RKO (cell line): ENCODE data around the gene DIPK1A.

Source experiments
- DNase-seq: peaks from one replicate; pipeline ENCODE4 v3.0.0-alpha.2; 2016; ENCODE audit warnings: low spot score

Gene DIPK1A

DNA sequence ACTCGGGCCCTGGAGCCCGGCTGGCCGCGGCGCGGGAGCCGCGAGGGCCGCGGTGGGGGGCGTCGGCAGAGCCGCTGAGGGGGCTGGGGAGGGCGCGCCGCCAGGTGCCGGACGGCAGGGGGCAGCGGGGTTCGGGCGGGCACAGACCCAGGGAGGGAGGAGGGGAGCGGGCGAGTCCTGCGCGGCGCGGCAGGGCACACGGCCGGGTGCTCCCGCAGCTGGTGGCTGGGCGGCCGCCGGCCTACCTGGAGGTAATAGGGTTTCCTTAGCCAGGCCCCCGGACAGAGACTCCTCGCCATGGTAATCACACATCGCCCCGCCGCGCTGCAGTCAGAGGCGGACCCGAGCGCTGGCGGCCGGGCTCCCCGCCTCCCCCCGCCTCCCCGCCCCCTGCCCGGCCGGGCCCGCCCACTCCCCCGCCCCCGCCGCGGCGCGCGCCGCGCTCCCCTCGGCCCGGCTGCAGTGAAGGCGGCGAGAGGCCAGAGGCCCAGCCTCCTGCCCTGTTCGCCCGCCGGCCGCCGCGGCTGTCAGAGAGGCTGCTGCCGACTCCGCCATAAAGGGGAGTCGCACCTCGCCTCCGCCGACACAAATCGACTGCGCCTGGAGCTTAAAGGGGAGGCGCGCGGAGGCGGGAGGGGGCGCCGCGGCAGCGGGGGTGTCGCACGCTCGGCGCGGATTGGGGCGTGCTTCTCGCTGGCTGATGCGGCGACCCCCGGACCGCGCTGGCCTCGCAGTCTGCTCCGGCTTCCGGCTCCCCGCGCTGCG, at the start of gene DIPK1A:
Gene DIPK1A, minus strand, starts transcription at position 332 of the 765 bp plus-strand sequence. Its CDS starts 33 bp downstream, at position 299.
- DNase-seq = peak; percentile 77

DNA sequence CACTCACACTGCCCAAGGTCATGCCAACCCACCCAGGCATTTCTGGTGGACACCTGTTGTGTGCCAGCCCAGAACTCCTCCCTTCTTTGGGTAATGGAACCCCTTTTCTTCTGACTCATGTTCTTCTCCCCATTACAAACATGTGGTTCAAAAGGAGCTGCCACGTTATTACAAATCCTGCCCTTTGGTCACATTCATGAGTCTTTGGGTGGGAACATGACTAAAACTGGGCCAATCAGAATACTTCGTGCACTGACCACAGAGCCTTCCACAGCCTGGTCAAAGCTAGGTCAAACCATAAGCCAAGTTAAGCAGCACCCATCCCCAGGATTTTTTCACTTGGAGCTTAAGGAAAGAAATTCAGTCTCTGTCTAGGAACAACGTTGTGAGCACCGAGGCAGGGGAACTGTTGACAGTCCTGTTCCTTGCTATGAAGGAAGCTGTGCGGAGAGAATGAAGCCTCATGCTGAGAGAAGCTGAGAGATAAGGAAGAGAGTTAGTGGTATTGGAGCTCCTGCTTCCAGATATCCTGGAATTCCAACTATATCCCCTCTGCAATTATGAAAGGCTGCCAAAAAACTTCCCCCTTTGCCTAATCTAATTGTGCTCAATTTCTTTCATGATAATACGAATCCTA, 46.8 kb upstream of the DIPK1A start:
- DNase-seq = no peak

DNA sequence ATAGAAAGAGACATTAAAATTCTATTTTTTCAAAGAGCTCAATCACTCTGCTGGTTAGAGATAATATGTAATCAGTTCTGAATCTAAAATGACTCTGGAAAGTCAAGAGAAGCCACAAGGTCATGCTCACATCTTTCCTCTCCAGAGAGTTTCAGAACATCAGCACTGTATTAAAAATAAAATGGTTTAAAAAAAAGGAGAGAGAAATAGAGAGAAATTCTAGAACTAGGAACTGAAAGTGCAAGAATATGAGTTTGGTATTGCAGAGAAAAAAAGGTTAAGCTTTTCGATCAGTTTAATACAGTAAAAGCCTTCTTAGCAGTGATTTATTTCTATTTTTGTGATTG, 44.0 kb upstream of the DIPK1A start:
- no peak for DNase-seq

DNA sequence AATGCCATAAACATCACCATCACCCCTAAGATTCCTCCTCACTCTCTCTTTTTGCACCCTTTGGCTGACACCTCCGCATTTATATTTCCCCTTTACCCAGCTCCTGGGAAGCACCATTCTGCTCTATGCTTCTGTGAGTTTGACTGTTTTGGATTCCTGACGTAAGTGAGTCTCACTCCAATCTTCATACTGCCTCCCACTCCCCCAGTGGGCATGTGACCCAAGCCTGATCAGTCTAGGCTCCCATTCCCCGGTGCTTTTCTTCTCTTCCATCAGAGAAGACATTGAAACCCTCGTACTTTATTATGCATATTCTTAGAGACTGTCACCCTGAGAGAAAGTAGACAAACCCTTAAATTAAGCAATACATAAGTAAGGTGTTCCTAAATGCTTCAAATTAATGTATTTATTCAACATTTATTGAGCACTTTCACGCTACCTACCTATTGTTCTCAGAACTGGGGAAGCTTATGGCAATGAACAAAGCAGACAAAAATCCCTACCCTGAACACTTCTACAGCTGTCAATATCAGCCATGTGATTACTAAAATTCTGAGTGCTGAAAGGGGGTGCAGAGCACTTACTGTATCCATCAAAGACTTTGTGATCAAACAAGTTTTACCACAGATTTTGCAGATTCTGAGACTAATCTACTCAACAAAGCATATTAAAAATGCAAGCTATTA, 43.4 kb upstream of the DIPK1A start:
- DNase-seq = no peak

DNA sequence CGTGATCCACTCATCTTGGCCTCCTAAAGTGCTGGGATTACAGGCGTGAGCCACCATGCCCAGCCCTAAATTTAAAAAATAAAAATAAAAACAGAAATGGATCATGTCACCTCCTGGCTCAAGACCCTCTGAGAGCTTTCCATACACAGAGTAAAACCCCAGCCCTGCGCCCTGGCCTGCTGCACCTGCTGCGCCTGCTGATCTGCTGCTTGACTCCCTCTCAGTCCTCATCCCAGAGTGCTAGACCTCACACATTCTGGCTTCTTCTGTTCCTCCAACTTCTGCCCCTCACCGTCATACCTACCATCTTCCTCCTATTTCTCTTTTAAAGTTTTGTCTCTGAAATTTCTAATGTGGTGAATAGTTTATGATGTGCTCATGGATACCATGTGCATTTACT, 42.7 kb upstream of the DIPK1A start:
- no peak for DNase-seq

DNA sequence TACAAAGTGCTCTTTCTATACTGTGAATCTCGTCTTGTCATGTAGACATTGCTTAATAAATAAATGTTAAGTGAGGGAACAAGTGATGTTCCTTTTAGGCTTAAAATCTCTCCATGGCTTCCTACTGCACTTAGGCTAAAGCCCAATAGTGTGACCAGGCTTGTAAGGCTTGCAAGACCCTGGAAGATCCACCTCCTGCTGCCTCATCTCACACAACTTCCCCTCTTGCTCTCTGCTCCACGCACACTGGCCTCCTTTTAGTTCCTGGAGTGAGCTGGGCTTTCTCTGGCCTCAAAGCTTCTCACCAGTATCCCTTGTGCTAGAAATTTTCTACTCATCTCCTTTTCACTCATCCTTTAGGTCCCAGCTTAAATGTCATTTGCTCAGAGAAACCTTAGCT, 41.5 kb upstream of the DIPK1A start:
- no peak for DNase-seq

DNA sequence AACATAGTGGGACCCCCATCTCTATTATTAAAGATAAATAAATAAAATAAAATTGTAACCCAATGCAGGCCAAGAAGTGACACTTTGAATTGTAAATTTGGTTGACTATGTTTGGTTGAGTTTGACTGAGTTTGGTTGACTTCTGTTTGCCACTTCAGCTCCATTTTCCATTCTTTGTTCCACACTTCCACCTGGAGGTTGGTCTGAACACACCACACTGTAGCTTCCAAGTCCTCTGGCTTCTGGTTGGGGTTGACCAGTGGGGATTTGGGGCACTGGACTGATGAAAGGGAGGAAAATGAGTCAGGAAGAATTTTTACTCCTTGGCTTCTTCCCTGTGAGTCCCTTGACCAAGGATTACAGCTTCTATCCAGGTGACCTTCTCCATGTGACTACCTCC, 40.6 kb upstream of the DIPK1A start:
- no peak for DNase-seq

DNA sequence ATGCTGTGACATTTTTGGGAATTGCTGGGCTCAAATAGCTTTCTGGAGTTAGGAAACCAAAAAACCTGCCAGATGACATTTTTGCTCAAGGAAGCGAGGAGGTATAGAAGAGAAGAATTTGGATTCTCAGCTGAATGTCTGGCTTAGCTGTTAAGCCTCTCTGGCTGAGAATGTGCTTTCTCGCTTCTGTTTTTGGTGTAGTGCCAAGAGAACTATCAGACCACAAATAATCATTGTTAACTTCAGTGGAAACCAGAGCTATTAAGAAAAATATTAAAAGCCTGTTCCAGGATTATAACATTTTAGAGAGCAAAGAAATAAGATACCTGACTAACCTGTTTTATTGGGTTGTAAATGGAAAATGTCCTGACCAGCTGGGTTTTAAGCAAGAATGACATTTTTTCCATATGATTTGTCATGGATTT, 39.5 kb upstream of the DIPK1A start:
- no peak for DNase-seq

DNA sequence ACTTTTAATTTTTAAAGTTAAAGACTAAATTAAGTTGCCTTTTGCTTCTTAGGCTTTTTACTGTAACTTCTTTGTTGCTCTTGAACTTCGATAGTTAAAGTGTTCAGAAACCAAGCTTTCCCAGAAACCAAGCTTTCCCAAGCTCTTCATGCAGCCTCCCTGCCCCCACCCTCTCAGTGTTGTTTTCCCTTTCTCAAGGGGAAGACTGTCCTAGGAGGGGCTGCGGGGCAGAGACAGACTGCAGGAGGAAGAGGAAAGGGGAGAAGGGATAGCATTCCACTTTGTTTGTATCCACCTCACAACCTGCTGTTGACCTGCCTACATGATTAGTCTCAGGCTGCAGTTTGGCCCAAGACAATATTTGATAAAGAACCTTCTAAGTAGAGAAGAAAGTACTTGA, 39.0 kb upstream of the DIPK1A start:
- no peak for DNase-seq

DNA sequence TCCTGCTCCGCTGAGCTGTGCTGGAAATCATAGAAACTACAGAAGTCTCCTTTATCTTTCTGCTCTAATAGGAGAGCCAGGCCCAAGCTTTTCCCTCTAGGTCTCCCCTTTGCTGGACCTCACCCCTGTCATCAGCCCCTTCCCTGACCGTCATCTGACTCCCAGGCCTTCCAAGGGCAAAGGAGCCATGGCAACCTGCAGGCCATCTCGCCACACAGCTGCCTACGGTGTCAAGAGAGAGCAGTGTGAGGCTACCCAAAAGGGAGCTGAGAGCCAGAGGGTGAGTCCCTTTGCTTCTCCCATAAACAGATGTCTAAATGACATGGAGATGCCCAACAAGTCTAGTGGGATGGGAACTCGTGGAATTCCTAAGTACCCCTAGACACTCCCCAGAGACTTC, 37.6 kb upstream of the DIPK1A start:
- no peak for DNase-seq

DNA sequence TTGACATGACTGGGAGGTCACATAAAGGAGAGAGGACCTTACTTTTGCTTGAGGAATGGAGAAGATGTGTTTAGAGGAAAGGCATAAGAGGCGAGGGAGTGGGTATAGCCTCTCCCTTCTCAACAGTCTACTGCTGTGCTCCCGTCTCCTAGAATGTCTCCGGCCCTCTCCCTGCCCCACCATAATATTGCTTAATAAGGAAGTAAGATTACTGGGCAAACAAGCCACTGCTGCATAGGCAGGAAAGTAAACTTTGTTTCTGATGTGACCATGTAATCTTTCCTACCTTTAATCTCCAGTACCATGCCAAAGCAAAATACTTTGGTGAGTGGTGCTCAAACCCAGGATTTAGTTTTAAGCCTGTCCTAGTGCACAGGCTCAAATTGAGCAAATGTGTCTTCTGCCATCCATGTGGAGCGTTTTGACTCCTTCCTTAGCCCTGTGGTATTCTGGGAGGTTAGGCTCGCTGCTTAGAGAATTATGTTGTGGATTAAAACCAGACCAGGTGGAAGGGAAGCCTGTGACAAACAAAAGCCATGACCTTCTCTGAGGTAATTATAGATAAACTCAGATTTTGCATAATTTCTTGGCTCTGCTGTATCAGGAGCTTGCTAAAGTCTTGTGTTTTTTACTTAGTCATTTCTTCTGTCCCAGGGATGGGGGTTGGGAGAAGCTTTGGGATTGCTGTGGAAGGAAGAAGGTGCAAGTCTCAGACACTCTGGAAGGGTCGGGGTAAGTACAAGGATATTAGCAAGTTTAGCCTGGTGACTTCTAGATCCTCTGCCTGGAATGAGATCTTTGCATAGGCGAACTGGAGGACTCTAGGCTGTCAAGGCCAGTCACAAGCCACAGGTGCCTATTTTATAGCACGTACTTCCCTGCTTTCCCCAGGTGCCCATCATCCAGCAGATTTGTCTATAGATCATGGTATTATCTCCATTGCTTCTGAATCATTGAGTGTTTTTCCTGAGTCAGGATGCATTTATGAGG, 34.5 kb upstream of the DIPK1A start:
- DNase-seq = no peak

DNA sequence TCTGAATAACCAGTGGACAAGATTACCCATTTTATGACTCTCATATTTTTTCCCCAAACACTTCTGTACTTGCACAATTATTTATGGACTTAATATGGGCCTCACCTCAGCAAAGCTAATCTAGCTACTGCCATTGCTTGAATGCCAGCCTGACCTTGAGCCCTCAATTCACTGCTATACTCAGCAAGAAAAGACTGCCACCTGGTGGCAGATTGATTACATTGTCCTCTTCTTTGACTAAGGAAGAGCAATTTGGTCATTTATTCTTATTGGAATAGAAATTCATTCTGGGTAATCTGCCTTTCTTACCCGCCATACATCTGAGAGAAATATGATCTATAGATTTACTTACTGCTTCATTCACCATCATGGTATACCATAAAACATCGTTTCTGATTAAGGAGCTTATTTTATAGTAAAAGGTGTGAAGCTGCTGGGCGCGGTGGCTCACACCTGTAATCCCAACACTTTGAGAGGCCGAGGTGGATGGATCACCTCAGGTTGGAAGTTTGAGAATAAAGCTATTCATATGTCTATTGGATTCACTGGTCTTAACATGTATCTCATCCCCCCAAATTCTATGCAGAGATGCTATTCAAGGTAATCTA, 32.9 kb upstream of the DIPK1A start:
- DNase-seq = peak; percentile 85

DNA sequence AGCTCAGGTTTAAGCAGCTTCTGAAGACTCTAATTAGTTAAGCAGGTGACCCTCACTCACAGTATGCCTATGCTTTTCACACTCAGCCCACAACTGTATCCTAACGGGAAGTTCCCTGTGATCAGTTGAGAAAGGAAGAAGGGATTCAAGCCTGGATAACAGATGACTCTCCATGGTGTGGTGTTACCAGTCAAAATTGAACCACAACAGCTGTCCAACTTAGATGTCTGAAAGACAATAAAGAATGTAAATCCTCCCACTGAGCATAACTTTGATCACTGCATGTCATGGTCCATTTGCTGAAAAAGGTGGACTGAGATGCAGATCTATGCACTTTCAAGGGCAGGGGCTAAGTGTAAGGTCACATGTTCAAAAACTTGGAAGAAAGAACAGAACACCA, 32.3 kb upstream of the DIPK1A start:
- DNase-seq = no peak

DNA sequence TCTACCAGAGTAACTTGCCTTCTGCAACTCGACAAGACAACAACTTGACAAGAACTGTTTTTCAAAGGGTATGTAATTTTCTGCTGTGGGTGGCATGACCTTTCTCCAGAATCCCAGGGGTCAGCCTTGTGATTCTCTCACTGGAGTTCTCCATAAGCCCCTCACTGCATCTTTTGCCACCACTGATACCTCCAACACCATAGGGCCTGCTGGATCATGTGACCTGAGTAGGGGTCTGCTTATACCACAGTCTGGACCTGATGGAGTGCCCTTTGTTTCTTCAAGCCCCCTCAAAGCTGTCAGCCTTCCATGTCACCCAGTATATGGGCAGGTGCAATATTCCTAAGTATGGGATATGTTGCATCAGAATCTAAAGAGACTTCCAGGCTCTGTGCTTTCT, 31.6 kb upstream of the DIPK1A start:
- no peak for DNase-seq

DNA sequence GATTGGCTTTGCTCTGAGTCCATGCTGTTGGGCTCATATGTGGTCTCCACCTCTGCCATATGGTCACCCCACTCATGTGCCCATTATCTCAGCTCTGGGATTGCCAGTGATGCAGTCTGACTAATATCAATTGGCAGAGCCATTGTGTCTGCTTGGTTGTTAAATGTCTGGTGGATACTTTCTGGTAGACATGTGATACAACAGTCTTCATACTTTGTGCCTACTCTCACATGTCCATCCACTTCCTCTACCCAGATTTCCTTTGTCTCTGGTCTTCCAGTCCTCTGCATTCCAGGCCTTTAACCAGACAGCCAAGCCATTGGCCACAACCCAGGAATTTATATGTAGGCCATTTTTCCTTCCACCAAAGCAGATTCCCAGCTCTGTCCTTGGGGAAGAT, 30.8 kb upstream of the DIPK1A start:
- no peak for DNase-seq

DNA sequence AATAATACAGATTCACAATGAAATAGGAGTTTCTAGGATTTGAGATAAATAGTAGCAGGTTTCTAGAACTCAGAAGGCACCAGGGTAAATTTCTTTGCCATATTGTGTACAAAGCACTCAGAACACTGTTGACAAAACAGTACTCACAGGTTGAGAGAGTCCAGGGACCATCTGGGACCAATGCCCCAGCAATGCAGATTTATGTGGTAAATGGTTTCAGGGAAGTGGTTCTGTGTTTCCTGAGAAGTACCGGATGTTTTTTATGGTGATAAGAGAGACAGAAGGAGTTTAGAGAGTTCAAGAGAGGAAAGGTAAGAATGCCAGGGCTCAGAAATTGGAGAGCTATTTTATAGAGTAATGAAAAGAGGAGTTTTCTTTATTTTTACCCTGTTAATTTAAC, 29.6 kb upstream of the DIPK1A start:
- DNase-seq = no peak

DNA sequence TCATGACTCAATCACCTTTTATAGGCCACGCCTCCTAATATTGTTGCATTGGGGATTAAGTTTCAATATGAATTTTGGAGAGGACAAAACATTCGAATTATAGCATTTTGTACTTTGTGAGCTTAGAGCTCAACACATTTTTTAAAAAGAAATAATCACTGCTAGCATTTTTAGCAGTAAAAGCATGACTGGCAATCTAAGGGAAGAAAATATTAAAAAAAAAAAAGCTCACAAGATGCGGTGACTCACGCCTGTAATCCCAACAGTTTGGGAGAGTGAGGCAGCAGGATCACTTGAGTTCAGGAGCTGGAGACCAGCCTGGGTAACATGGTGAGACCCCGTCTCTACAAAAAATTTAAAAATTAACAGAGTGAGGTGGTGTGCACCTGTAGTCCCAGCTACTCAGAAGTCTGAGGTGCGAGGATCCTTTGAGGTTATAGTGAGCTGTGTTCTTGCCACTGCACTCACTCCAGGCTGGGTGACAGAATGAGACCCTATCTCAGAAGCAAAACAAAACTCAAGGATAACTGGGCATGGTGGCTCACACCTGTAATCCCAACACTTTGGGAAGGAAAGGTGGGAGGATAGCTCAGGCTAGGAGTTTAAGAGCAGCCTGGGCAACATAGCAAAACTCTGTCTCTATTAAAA, 28.8 kb upstream of the DIPK1A start:
- no peak for DNase-seq

DNA sequence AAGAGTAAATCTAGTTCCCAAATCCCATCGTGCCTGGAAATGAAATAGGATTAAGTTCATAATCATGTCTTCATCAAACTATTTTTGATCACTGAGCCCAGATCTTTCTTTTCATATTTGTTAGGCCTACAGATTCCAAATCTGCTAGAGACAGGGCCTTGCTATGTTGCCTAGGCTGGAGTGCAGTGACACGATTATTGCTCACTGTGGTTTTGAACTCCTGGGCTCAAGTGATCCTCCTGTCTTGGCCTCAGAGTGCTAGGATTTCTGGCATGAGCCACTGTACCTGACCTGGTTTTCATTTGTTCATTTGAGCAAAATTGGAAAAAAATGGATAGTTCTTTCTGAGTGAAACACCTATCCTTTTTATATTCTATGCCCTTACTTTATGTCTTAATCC, 28.0 kb upstream of the DIPK1A start:
- DNase-seq = no peak

DNA sequence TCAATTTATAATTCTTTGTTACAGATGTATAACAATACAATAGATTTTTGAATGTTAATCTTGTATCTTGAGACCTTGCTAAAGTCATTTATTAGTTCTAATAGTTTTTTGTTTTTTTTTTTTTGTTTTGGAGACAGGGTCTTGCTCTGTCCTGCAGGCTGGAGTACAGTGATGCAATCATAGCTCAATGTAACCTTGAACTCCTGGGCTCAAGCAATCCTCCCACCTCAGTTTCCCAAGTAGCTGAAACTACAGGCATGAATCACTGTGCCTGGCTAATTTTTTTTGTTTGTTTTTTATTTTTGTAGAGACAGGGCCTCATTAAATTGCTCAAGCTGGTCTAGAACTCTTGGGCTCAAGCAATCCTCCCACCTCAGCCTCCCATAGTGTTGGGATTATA, 26.2 kb upstream of the DIPK1A start:
- no peak for DNase-seq

DNA sequence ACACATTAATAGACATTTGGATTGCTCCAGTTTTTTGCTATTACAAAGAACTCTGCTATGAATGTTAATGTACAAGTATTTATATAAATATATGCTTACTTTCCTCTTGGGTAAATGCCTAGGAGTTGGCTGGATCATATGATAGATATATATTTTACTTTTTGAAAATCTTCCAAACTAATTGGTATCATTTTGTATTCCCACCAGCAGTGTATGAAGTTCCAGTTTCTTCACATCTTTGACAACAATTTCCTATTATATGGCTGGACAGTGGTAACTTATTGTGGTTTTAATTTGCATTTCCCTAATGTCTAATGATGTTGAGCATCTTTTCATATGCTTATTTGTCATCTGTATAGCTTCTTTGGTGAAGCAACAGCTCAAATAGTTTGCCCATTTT, 23.8 kb upstream of the DIPK1A start:
- DNase-seq = no peak
